NCI-H345 treated with DMSO at 0.1 percent for 48 hours (cell line): ENCODE measurements around the gene HOTAIR.

Experiments
- DNase-seq: peaks from one replicate; lab custom pipeline; 2025; ENCODE audit not compliant: unreplicated experiment; lab: John Stamatoyannopoulos, UW

Gene HOTAIR

GRCh38 chr12:53948650-53949593, 25.8 kb downstream of the HOTAIR start:
- no peak for DNase-seq

GRCh38 chr12:53947743-53948142, 27.0 kb downstream of the HOTAIR start:
- DNase-seq = no peak

GRCh38 chr12:53944907-53945847, 29.6 kb downstream of the HOTAIR start:
- no peak for DNase-seq

- DNase-seq = no peak
Measured at GRCh38 chr12:53944209-53944608, 30.5 kb downstream of the HOTAIR start.

GRCh38 chr12:53942467-53942997, 32.2 kb downstream of the HOTAIR start:
- no peak for DNase-seq

- DNase-seq = no peak
Measured at GRCh38 chr12:53941750-53942149, 33.0 kb downstream of the HOTAIR start.

- DNase-seq = no peak
Measured at GRCh38 chr12:53941187-53941586, 33.6 kb downstream of the HOTAIR start.

GRCh38 chr12:53940443-53941014, 34.2 kb downstream of the HOTAIR start:
- no peak for DNase-seq

- no peak for DNase-seq
Measured at GRCh38 chr12:53939141-53940108, 35.3 kb downstream of the HOTAIR start.

GRCh38 chr12:53938326-53939140, 36.2 kb downstream of the HOTAIR start, which contains the start of gene HOXC13:
HOXC13 (plus strand) TSS chr12:53938831; CDS start chr12:53938907, 76 bp downstream.
- peak; percentile 83 for DNase-seq

- DNase-seq = no peak
Measured at GRCh38 chr12:53937596-53938325, 37.0 kb downstream of the HOTAIR start.

- DNase-seq = no peak
Measured at GRCh38 chr12:53937099-53937498, 37.7 kb downstream of the HOTAIR start.

- DNase-seq = no peak
Measured at GRCh38 chr12:53935383-53936341, 39.1 kb downstream of the HOTAIR start.

- DNase-seq = no peak
Measured at GRCh38 chr12:53932915-53933314, 41.8 kb downstream of the HOTAIR start.

GRCh38 chr12:53931844-53932581, 42.7 kb downstream of the HOTAIR start:
- no peak for DNase-seq

- DNase-seq = no peak
Measured at GRCh38 chr12:53930591-53931255, 44.0 kb downstream of the HOTAIR start.
